HEK293T (cell line): ENCODE data around the gene KLF1.

Experiments used
- CTCF ChIA-PET: fragments of 350-600 bp; formaldehyde crosslinking; extraction: SDS; loops from one replicate; lab custom pipeline; 2021; ENCODE audit warnings: antibody characterized with exemption, inconsistent platforms; lab: Yijun Ruan, JAX
- POLR2A ChIA-PET: fragments of 350-600 bp; formaldehyde crosslinking; extraction: SDS; loops from one replicate; lab custom pipeline; 2020; ENCODE audit warnings: antibody characterized with exemption, inconsistent platforms; lab: Yijun Ruan, JAX
- DNase-seq: peaks from one replicate; pipeline ENCODE4 v3.0.0; 2012; ENCODE audit warnings: mixed read lengths; ENCODE audit errors: extremely low spot score
- ARNT ChIP-seq: fragments of 450-650 bp; IDR thresholded peaks from 2 replicates; pipeline ENCODE4 v1.6.1; 2017; ENCODE audit warnings: mild to moderate bottlenecking
- BHLHE40 ChIP-seq: fragments of 450-650 bp; IDR thresholded peaks from 2 replicates; pipeline ENCODE4 v1.6.1; 2016; ENCODE audit warnings: mild to moderate bottlenecking, moderate library complexity, borderline replicate concordance
- CTBP1 ChIP-seq: fragments of 450-650 bp; IDR thresholded peaks from 2 replicates; pipeline ENCODE4 v1.6.1; 2016; ENCODE audit warnings: borderline replicate concordance
- ELF4 ChIP-seq: fragments of 450-650 bp; IDR thresholded peaks from 2 replicates; pipeline ENCODE4 v1.6.1; 2017; ENCODE audit warnings: antibody characterized with exemption
- FOXA1 ChIP-seq: fragments of 450-650 bp; IDR thresholded peaks from 2 replicates; pipeline ENCODE4 v1.6.1; 2016; ENCODE audit warnings: mild to moderate bottlenecking
- FOXK2 ChIP-seq: fragments of 450-650 bp; IDR thresholded peaks from 2 replicates; pipeline ENCODE4 v1.6.1; 2016; ENCODE audit warnings: mild to moderate bottlenecking
- FOXM1 ChIP-seq: fragments of 450-650 bp; IDR thresholded peaks from 2 replicates; pipeline ENCODE4 v1.6.1; 2017; ENCODE audit warnings: mild to moderate bottlenecking, borderline replicate concordance
- HDGF ChIP-seq: fragments of 450-650 bp; IDR thresholded peaks from 2 replicates; pipeline ENCODE4 v1.6.1; 2017; ENCODE audit warnings: antibody characterized with exemption, borderline replicate concordance
- L3MBTL2 ChIP-seq: fragments of 450-650 bp; conservative IDR thresholded peaks from 2 replicates; pipeline ENCODE4 v1.6.1; 2016; ENCODE audit warnings: mild to moderate bottlenecking
- LEF1 ChIP-seq: fragments of 450-650 bp; IDR thresholded peaks from 2 replicates; pipeline ENCODE4 v1.6.1; 2017; ENCODE audit warnings: mild to moderate bottlenecking, borderline replicate concordance
- NFRKB ChIP-seq: fragments of 450-650 bp; IDR thresholded peaks from 2 replicates; pipeline ENCODE4 v1.6.1; 2016; ENCODE audit warnings: mild to moderate bottlenecking, moderate library complexity
- SP1 ChIP-seq: fragments of 450-650 bp; IDR thresholded peaks from 2 replicates; pipeline ENCODE4 v1.6.1; 2017
- SUZ12 ChIP-seq: fragments of 450-650 bp; IDR thresholded peaks from 2 replicates; pipeline ENCODE4 v1.6.1; 2016; ENCODE audit warnings: mild to moderate bottlenecking
- TARDBP ChIP-seq: fragments of 450-650 bp; IDR thresholded peaks from 2 replicates; pipeline ENCODE4 v1.6.1; 2016
- ZNF384 ChIP-seq: fragments of 450-650 bp; IDR thresholded peaks from 2 replicates; pipeline ENCODE4 v1.6.1; 2016
- TF ChIP-seq, protein P1 (sequence below): fragments of 450-650 bp; IDR thresholded peaks from 2 replicates; pipeline ENCODE4 v1.6.1; 2016

KLF1 gene

DNA sequence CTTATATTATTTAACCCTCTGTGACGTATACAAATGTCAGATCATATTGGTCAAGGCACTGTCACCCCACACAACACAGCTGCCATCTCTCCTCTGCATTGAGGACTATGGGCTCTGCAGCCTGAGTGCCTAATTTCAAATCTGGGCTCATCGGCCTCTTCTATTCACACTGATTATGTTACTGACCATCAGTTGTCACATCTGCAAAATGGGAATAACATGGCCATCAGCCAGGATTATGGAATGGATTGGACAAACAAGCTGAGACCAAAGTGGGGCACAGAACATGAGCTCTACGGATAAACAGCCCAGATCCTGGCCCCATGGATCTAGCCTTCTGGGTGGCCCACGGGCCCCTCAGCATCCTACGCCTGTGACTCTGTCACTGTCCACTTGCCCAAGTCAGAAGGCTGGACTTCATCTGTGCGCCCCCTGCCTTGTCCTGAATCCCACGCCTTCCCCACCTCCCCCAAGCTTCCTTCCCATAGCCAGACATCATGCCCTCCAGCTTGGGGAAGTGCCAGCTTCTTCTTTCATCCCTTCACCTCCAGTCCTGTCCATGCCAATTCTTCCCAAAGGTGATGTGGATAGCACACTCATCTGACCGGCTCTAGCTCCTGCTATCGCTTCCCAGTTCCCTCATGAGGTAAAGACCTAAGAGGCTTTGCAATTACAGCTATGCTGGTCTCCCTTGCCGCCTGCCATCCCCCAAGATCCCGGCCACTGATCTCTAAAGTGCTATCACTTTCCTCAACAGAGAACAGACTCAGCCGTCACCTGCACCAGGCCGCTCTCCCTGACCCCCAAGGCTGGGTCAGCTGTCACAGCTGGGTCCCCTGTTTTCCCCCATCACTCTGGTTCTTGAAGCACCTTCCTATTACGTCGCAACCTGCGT lies 45.6 kb upstream of the KLF1 start:
- ChIA-PET CTCF (interaction anchor here (2.4 kb wide), 1 partner anchor 33 kb away, joined by 8 read pairs; no protein-coding TSS in a partner anchor), POLR2A (interaction anchor here (0.6 to 2.2 kb wide), 18 partner anchors 10 to 231 kb away, joined by 3 to 12 read pairs (median 4); partner anchors contain the start of genes DNASE2, GCDH, RAD23A and SYCE2)
- no peak for TF ChIP-seq ZNF384
- TF ChIP-seq, protein P1, sequence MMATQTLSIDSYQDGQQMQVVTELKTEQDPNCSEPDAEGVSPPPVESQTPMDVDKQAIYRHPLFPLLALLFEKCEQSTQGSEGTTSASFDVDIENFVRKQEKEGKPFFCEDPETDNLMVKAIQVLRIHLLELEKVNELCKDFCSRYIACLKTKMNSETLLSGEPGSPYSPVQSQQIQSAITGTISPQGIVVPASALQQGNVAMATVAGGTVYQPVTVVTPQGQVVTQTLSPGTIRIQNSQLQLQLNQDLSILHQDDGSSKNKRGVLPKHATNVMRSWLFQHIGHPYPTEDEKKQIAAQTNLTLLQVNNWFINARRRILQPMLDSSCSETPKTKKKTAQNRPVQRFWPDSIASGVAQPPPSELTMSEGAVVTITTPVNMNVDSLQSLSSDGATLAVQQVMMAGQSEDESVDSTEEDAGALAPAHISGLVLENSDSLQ, result no peak
- TF ChIP-seq BHLHE40, result no peak
- no peak for TF ChIP-seq L3MBTL2
- TF ChIP-seq FOXK2, result no peak
- TF ChIP-seq FOXM1, result no peak
- TF ChIP-seq ELF4, result no peak
- TF ChIP-seq SP1, result no peak
- TF ChIP-seq TARDBP, result no peak
- TF ChIP-seq ARNT, result no peak
- TF ChIP-seq LEF1, result no peak
- no peak for TF ChIP-seq SUZ12
- TF ChIP-seq HDGF, result no peak
- no peak for TF ChIP-seq CTBP1
- TF ChIP-seq NFRKB, result no peak
- no peak for TF ChIP-seq FOXA1
- no peak for DNase-seq

DNA sequence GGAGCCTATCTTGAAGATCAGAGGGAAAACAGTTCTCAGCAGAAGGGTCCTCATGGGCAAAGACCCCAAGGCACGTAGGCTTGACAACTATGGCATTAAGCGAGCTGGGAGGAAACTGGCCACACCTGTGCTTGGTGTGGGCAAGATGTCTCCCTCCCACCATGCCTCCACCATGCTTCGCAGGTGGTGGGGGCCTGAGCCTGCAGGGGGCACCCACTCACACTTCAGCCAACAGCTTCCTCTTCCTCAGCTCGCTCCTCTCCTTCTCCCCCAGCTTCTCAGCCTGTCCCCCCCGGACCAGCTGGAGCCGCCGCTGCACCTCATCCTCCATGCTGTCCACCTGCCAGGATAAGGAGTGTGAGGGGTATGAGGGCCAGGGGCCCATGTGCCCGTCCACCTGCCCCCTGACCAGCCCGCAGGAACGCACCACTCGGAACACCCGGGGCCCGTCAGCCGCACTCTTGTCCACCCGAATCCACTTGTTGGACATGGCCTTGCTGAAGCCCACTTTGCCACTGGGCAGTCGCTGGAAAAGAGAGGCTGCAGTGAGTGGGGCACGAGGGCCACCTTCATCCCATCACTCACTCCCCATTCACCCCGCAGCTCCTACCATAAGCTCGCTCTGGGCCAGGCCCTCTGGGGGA lies 43.1 kb upstream of the KLF1 start:
- TF ChIP-seq TARDBP (no peak), ELF4 (no peak), ZNF384 (no peak), CTBP1 (no peak), FOXK2 (no peak), HDGF (no peak), SUZ12 (no peak), ARNT (no peak), FOXM1 (no peak)
- TF ChIP-seq, protein P1, result no peak
- DNase-seq, result no peak
- CTCF ChIA-PET, result interaction anchor here (0.5 kb wide), 1 partner anchor 35 kb away, joined by 3 read pairs; no protein-coding TSS in a partner anchor
- POLR2A ChIA-PET, result interaction anchor here (0.8 to 2.6 kb wide), 3 partner anchors 10 to 22 kb away, joined by 3 to 12 read pairs (median 3); partner anchors contain the start of gene SYCE2

DNA sequence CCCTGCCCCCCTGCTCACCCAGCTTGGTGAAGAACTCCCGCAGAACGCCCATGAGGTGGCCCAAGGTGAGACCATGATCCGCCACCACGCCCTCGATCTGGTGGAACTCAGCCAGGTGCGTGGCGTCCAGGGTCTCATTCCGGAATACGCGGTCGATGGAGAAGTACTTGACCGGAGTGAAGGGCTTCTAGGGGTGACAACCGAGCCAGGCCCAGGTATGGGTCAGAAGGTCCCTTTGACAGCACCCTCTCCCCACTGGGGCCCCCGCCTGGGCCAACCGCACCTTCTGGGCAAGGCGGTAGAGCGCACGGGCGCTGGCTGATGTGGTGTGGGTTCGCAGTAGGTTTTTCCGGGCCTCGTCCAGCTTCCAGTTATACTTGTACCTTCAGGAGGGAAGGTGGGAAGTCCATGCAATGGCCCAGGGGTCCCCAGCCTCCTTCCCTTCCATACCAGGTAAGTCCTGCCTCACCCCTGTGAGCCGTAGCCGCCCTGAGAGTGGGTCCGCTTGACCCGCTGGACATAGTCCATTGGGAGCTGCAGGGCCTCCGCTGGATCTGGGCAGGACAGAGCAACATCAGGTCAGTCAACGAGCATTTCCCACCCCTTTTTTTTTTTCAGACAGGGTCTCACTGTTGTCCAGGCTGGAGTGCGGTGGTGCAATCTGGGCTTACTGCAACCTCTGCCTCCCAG lies 37.8 kb upstream of the KLF1 start:
- ChIA-PET POLR2A (interaction anchor here (2.5 kb wide), 1 partner anchor 9 kb away, joined by 7 read pairs; the partner anchor contains the start of gene FARSA), CTCF (no interaction called here)
- TF ChIP-seq L3MBTL2 (no peak), NFRKB (no peak), ELF4 (no peak), CTBP1 (no peak), ZNF384 (no peak), LEF1 (no peak), HDGF (no peak), BHLHE40 (no peak), FOXA1 (no peak), SUZ12 (no peak), FOXK2 (no peak), TARDBP (no peak), FOXM1 (no peak), ARNT (no peak), SP1 (no peak)
- TF ChIP-seq, protein P1, result no peak
- DNase-seq, result no peak

DNA sequence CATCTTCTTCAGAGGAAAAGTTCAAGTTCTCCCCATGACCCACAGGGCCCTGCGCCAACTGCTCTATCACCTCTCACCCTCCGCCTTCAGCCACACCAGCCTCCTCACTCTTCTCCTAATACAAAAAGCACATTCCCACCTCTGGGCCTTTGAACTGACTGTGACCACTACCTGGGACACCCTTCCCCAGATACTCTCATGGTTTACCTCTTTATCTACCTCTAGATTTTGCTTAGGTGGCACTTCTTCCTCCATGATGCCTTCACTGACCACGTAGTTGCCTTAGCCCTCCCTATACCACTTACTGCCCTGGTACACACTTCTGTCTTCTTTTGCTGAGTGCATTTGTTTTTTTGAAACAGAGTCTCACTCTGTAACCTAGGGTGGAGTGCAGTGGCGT lies 36.0 kb upstream of the KLF1 start:
- CTCF ChIA-PET, result no interaction called here
- POLR2A ChIA-PET, result interaction anchor here (0.6 to 2.5 kb wide), 2 partner anchors 10 to 11 kb away, joined by 3 to 7 read pairs; partner anchors contain the start of gene FARSA
- TF ChIP-seq TARDBP (no peak), FOXK2 (no peak), NFRKB (no peak)
- no peak for DNase-seq

DNA sequence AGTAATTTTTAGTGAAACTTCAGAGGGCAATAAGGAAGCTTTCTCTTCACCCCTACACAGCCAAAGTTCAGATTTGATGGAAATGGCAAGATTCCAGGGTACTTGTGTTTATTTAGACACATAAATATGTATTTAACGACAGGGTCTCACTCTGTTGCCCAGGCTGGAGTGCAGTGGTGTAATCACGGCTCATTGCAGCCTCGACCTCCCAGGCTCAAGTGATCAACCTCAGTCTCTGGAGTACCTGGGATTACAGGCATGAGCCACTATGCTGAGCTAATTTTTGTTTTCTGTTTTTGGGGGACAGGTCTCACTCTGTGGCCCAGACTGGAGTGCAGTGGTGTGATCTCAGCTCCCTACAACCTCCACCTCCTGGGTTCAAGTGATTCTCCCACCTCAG lies 34.0 kb upstream of the KLF1 start:
- DNase-seq, result no peak
- ChIA-PET CTCF (no interaction called here), POLR2A (interaction anchor here (0.9 to 3.3 kb wide), 4 partner anchors 9 to 30 kb away, joined by 3 to 12 read pairs (median 8); partner anchors contain the start of genes CALR, FARSA and GCDH)
- TF ChIP-seq FOXA1 (no peak), ARNT (no peak), NFRKB (no peak), TARDBP (no peak), CTBP1 (no peak), FOXM1 (no peak), SUZ12 (no peak), HDGF (no peak), ELF4 (no peak)
- TF ChIP-seq, protein P1, result no peak
